ENCODE measurements around the gene RRBP1.

Gene RRBP1

DNA sequence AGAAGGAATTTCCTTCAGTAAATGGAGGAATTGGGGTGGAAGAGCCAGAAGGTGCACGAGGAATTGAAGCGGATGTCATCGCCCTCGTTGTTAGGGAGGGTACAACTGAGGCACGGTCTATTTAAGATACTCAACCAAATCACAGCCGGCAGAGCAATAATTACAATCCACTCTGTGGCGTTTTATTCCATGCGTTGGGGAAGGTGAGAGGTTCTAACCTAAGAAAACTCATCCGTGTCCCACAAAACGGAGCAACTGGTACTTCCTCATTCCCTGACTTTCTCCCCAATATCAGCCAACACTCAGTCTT is 802 bp upstream of the RRBP1 start:
- WGBS (ENCODE audit: insufficient coverage) = 13% methylated on average over 6 of the region's 10 CpGs
- Histone ChIP-seq H3K9me3 (ENCODE audit: control extremely low read depth in 1 of 5, control insufficient read depth in 4 of 5, insufficient read depth in 2 of 5, low read depth in 1 of 5, low read length in 4 of 5) (peaks cover 0 to 7% (median 0%) of the 10 kb centered on the region in 5 experiments), H3K4me3 (ENCODE audit: control insufficient read depth in 1 of 7, extremely low read depth in 1 of 7, insufficient read depth in 4 of 7, low read depth in 2 of 7, low read length in 6 of 7) (peak overlapping the region; percentile 56 to 95 (median 80)), H3K27me3 (replicated peaks in 2 of 5; ENCODE audit: control insufficient read depth in 4 of 5, insufficient read depth in 5 of 5, low read length in 4 of 5) (no peaks in the 10 kb centered on the region), H3K36me3 (ENCODE audit: control insufficient read depth in 4 of 4, insufficient read depth in 4 of 4, low read length in 3 of 4) (peaks cover 7 to 14% (median 8%) of the 10 kb centered on the region in 4 experiments), H3K27ac (ENCODE audit: insufficient read depth in 1 of 2, low read depth in 1 of 2, low read length in 2 of 2, poor library complexity in 1 of 2, severe bottlenecking in 2 of 2) (peak overlapping the region; percentile 58 to 83), H3K4me1 (ENCODE audit: control extremely low read depth in 1 of 4, control insufficient read depth in 4 of 4, insufficient read depth in 4 of 4, low read length in 3 of 4) (peaks cover 12 to 23% (median 19%) of the 10 kb centered on the region in 4 experiments)
- ChIA-PET CTCF (interaction anchor here (0.9 to 2.5 kb wide), 32 partner anchors 8 to 311 kb away, joined by 3 to 23 read pairs (median 4); partner anchors contain the start of gene BANF2), POLR2A (interaction anchor here (0.5 to 1.4 kb wide), 3 partner anchors 17 to 1845 kb away, joined by 3 to 9 read pairs (median 3); partner anchors contain the start of gene BANF2)
- DNase-seq = no peak

DNA sequence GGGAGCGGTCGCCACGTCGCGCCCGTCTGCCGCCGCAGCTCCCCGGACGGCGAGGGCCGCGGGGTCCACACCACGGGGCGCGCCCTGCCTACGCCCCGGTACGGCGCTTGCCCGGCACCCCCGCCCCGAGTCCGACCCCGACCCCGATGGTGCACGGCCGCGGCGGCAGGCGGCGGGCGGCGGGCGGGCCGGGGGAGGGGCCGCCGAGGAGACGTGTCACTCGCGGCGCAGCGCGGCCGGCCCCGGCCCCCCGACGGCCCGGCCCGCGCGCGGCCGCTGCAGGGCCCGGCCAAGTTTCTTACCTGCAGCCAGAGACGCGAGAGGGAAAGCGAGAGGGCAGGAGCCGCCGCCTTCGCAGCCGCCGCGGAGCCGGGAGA is 328 bp downstream of the RRBP1 start:
- Histone ChIP-seq H3K4me1 (ENCODE audit: control extremely low read depth in 1 of 4, control insufficient read depth in 4 of 4, insufficient read depth in 4 of 4, low read length in 3 of 4) (peaks cover 12 to 23% (median 19%) of the 10 kb centered on the region in 4 experiments), H3K4me3 (ENCODE audit: control insufficient read depth in 1 of 7, extremely low read depth in 1 of 7, insufficient read depth in 4 of 7, low read depth in 2 of 7, low read length in 6 of 7) (peak overlapping the region; percentile 56 to 95 (median 81)), H3K27ac (ENCODE audit: insufficient read depth in 1 of 2, low read depth in 1 of 2, low read length in 2 of 2, poor library complexity in 1 of 2, severe bottlenecking in 2 of 2) (no peak overlapping the region), H3K27me3 (replicated peaks in 2 of 5; ENCODE audit: control insufficient read depth in 4 of 5, insufficient read depth in 5 of 5, low read length in 4 of 5) (no peaks in the 10 kb centered on the region), H3K9me3 (ENCODE audit: control extremely low read depth in 1 of 5, control insufficient read depth in 4 of 5, insufficient read depth in 2 of 5, low read depth in 1 of 5, low read length in 4 of 5) (peaks cover 0 to 3% (median 0%) of the 10 kb centered on the region in 5 experiments), H3K36me3 (ENCODE audit: control insufficient read depth in 4 of 4, insufficient read depth in 4 of 4, low read length in 3 of 4) (peaks cover 7 to 20% (median 15%) of the 10 kb centered on the region in 4 experiments)
- DNase-seq = no peak
- ChIA-PET POLR2A (interaction anchor here (0.9 to 1.4 kb wide), 4 partner anchors 29 to 257 kb away, joined by 3 to 9 read pairs (median 4); no protein-coding TSS in a partner anchor), CTCF (interaction anchor here (0.9 to 2.5 kb wide), 24 partner anchors 8 to 312 kb away, joined by 3 to 23 read pairs (median 4); partner anchors contain the start of gene BANF2)
- under 1% methylated on average over 37 of the region's 65 CpGs for WGBS (ENCODE audit: insufficient coverage)

DNA sequence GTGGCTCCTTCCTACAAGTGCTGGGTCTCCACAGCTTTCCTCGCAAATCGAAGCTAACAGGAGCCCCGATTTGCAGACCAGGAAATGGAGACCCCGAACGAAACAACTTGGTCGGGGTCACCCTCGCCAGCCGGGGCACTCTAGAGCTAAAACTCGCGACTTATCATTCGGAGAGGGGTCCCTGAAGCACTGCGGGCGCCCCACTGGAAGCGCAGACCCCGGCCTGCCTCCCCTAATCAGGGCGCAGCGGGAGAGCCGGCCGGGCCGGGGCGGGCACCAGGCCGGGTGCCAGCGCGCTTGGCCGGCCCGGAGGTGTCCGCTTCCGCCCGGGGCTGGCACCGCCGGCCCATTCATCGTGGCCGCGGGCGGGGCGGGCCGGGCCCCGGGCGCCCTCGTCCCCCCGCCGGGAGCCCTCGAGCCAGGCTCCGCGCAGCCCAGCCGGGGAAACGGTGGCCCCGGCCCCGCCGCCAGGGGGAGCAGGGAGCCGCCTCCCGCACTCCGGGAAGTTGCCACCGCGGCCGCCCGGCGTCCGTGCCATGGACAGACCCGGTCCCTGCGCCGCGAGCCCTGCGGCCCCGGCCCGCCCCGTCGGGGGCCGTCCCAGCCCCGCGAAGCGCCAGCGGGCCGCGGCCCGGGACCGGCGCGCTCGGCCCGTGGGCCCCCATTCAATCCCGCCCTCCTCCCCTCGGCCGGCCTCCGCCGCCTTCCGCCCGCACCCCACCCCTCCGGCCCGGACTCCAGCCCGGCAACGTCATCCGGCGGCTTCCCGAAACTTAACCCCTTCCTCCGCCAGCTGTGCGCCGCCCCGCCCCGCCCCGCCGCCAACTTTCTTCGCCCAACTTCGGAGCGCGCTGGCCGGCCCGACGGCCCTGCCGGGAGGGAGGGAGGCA is 961 bp downstream of the RRBP1 start:
- POLR2A ChIA-PET = interaction anchor here (1.1 to 1.4 kb wide), 3 partner anchors 15 to 257 kb away, joined by 4 to 5 read pairs (median 4); no protein-coding TSS in a partner anchor
- WGBS (ENCODE audit: insufficient coverage) = under 1% methylated on average over 90 of the region's 110 CpGs
- CTCF ChIA-PET = interaction anchor here (0.6 to 3.0 kb wide), 27 partner anchors 7 to 315 kb away, joined by 3 to 23 read pairs (median 5); partner anchors contain the start of gene BANF2
- DNase-seq = peak; percentile 74 to 85 (median 83)
- Histone ChIP-seq H3K4me3 (ENCODE audit: control insufficient read depth in 1 of 7, extremely low read depth in 1 of 7, insufficient read depth in 4 of 7, low read depth in 2 of 7, low read length in 6 of 7) (peak overlapping the region; percentile 56 to 95 (median 81)), H3K9me3 (ENCODE audit: control extremely low read depth in 1 of 5, control insufficient read depth in 4 of 5, insufficient read depth in 2 of 5, low read depth in 1 of 5, low read length in 4 of 5) (no peaks in the 10 kb centered on the region), H3K27ac (ENCODE audit: insufficient read depth in 1 of 2, low read depth in 1 of 2, low read length in 2 of 2, poor library complexity in 1 of 2, severe bottlenecking in 2 of 2) (peak overlapping the region; percentile 33 to 54), H3K36me3 (ENCODE audit: control insufficient read depth in 4 of 4, insufficient read depth in 4 of 4, low read length in 3 of 4) (peaks cover 10 to 26% (median 18%) of the 10 kb centered on the region in 4 experiments), H3K4me1 (ENCODE audit: control extremely low read depth in 1 of 4, control insufficient read depth in 4 of 4, insufficient read depth in 4 of 4, low read length in 3 of 4) (peaks cover 12 to 23% (median 19%) of the 10 kb centered on the region in 4 experiments), H3K27me3 (replicated peaks in 2 of 5; ENCODE audit: control insufficient read depth in 4 of 5, insufficient read depth in 5 of 5, low read length in 4 of 5) (no peaks in the 10 kb centered on the region)

DNA sequence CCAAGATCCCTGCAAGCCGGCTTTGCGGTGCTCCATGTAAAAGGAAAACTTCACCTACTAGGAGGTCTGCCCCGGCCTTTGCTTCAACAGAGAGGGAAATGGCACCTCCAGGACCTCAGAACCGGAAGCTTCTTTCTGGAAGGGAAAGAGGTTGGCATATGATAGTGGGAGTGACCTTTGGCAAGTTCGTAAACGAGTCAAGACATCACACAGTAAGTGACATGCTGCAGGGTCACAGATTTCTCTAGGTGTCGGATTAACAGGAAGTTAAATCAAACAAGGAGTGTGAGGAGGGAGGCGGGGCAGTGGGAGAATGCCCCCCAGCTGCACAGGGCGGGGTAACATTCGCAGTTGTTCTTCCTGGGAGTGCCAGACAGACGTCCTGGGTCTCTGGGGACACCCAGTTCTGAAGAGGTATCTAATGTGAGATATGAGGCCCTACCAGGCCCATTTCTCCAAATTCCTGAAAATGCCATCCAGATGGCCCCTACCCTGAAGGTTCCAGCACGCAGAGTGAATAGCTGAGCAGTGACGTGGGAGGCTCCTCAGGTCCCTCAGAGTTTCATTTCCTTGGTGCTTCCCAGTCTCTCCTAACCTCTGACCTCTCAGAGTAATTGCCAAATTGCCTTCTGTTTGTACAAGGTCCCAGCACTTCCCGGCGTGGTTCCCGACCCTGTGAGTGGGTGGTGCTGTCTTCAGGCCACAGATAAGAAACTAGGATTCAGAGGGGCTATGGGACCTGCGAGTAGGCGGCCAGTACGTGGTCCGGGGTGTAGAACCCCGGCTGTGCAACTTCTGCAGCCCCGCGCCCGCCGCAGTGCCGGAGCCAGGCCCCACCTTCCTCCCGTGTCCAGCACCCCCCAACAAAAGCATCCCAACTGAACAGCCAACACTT is 1.9 kb downstream of the RRBP1 start:
- H3K36me3 ChIP-seq (ENCODE audit: control insufficient read depth in 4 of 4, insufficient read depth in 4 of 4, low read length in 3 of 4) = peaks cover 10 to 33% (median 23%) of the 10 kb centered on the region in 4 experiments
- no peaks in the 10 kb centered on the region for H3K27me3 ChIP-seq (replicated peaks in 2 of 5; ENCODE audit: control insufficient read depth in 4 of 5, insufficient read depth in 5 of 5, low read length in 4 of 5)
- ChIA-PET CTCF (interaction anchor here (0.6 to 3.0 kb wide), 16 partner anchors 13 to 316 kb away, joined by 3 to 14 read pairs (median 4); no protein-coding TSS in a partner anchor), POLR2A (interaction anchor here (1.4 kb wide), 1 partner anchor 14 kb away, joined by 4 read pairs; no protein-coding TSS in a partner anchor)
- H3K27ac ChIP-seq (ENCODE audit: insufficient read depth in 1 of 2, low read depth in 1 of 2, low read length in 2 of 2, poor library complexity in 1 of 2, severe bottlenecking in 2 of 2) = peak overlapping the region; percentile 33 to 54
- H3K9me3 ChIP-seq (ENCODE audit: control extremely low read depth in 1 of 5, control insufficient read depth in 4 of 5, insufficient read depth in 2 of 5, low read depth in 1 of 5, low read length in 4 of 5) = no peaks in the 10 kb centered on the region
- 25% methylated on average over 13 of the region's 27 CpGs for WGBS (ENCODE audit: insufficient coverage)
- H3K4me3 ChIP-seq (ENCODE audit: control insufficient read depth in 1 of 7, extremely low read depth in 1 of 7, insufficient read depth in 4 of 7, low read depth in 2 of 7, low read length in 6 of 7) = peak overlapping the region; percentile 56 to 95 (median 81)
- peak in 1 of 3 donors; percentile 31 for DNase-seq
- peaks cover 12 to 25% (median 20%) of the 10 kb centered on the region in 4 experiments for H3K4me1 ChIP-seq (ENCODE audit: control extremely low read depth in 1 of 4, control insufficient read depth in 4 of 4, insufficient read depth in 4 of 4, low read length in 3 of 4)

DNA sequence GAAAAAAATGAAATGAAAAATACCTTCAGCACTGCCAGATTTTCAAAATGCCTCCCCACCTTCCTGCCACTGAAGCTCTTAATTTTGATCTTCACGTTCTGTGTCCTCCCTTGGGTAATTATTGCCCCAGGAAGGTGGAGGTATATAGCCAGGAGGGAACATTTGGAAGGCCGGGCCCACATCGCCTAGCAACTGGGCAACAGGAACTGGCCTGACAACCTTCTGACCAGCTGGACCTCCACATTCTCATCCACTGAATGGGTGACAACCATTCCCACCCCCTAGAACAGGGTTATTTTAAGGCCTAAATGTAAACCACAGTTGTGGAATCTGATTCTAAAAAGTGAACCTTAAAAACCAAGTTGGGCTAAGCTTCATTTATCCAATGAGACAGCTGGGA is 3.2 kb downstream of the RRBP1 start:
- no peak overlapping the region for H3K27ac ChIP-seq (ENCODE audit: insufficient read depth in 1 of 2, low read depth in 1 of 2, low read length in 2 of 2, poor library complexity in 1 of 2, severe bottlenecking in 2 of 2)
- no peak for DNase-seq
- peaks cover 12 to 31% (median 20%) of the 10 kb centered on the region in 4 experiments for H3K4me1 ChIP-seq (ENCODE audit: control extremely low read depth in 1 of 4, control insufficient read depth in 4 of 4, insufficient read depth in 4 of 4, low read length in 3 of 4)
- no peaks in the 10 kb centered on the region for H3K9me3 ChIP-seq (ENCODE audit: control extremely low read depth in 1 of 5, control insufficient read depth in 4 of 5, insufficient read depth in 2 of 5, low read depth in 1 of 5, low read length in 4 of 5)
- H3K36me3 ChIP-seq (ENCODE audit: control insufficient read depth in 4 of 4, insufficient read depth in 4 of 4, low read length in 3 of 4) = peaks cover 10 to 43% (median 25%) of the 10 kb centered on the region in 4 experiments
- no peaks in the 10 kb centered on the region for H3K27me3 ChIP-seq (replicated peaks in 2 of 5; ENCODE audit: control insufficient read depth in 4 of 5, insufficient read depth in 5 of 5, low read length in 4 of 5)
- ChIA-PET CTCF (interaction anchor here (0.7 to 3.0 kb wide), 9 partner anchors 13 to 318 kb away, joined by 3 to 14 read pairs (median 3); no protein-coding TSS in a partner anchor), POLR2A (no interaction called here)
- 100% methylated on average over 1 of the region's 3 CpGs for WGBS (ENCODE audit: insufficient coverage)
- H3K4me3 ChIP-seq (ENCODE audit: control insufficient read depth in 1 of 7, extremely low read depth in 1 of 7, insufficient read depth in 4 of 7, low read depth in 2 of 7, low read length in 6 of 7) = no peak overlapping the region

DNA sequence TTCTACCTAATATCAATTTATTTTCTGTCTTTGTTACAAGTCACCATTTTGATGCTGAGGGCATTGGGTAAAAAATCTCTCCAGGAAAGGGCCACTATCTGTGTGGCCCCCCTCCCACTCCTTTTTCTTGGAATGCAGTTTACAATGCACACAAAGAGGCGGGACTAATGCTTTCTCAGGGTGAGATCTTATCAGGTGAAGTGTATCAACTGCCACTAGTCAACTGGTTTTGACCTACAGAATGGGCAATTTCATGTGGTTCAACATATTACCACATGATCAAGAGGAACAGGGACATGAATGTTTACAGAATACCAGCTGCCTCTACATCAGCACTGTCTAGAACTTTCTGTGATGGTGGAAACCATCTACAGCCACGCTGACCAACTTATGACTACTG is 3.7 kb downstream of the RRBP1 start:
- peaks cover 12 to 31% (median 20%) of the 10 kb centered on the region in 4 experiments for H3K4me1 ChIP-seq (ENCODE audit: control extremely low read depth in 1 of 4, control insufficient read depth in 4 of 4, insufficient read depth in 4 of 4, low read length in 3 of 4)
- no peaks in the 10 kb centered on the region for H3K9me3 ChIP-seq (ENCODE audit: control extremely low read depth in 1 of 5, control insufficient read depth in 4 of 5, insufficient read depth in 2 of 5, low read depth in 1 of 5, low read length in 4 of 5)
- ChIA-PET POLR2A (no interaction called here), CTCF (interaction anchor here (0.7 to 3.0 kb wide), 10 partner anchors 11 to 319 kb away, joined by 3 to 14 read pairs (median 3); no protein-coding TSS in a partner anchor)
- no peaks in the 10 kb centered on the region for H3K27me3 ChIP-seq (replicated peaks in 2 of 5; ENCODE audit: control insufficient read depth in 4 of 5, insufficient read depth in 5 of 5, low read length in 4 of 5)
- no CpG with 5 or more reads among the region's 2 CpGs for WGBS (ENCODE audit: insufficient coverage)
- H3K27ac ChIP-seq (ENCODE audit: insufficient read depth in 1 of 2, low read depth in 1 of 2, low read length in 2 of 2, poor library complexity in 1 of 2, severe bottlenecking in 2 of 2) = no peak overlapping the region
- no peak overlapping the region for H3K4me3 ChIP-seq (ENCODE audit: control insufficient read depth in 1 of 7, extremely low read depth in 1 of 7, insufficient read depth in 4 of 7, low read depth in 2 of 7, low read length in 6 of 7)
- H3K36me3 ChIP-seq (ENCODE audit: control insufficient read depth in 4 of 4, insufficient read depth in 4 of 4, low read length in 3 of 4) = peaks cover 10 to 43% (median 25%) of the 10 kb centered on the region in 4 experiments
- DNase-seq = no peak

Data from common myeloid progenitor, CD34-positive (primary cell).